Effector CD4-positive, alpha-beta T cell (primary cell): ENCODE measurements around the gene LEMD3.
A peak's percentile ranks its signal among the peaks of the same experiment; 100 is the strongest.

Experiments used
- DNase-seq: peaks from one replicate; pipeline ENCODE4 v3.0.0-alpha.2; 2020

Gene LEMD3

GRCh38 chr12:65170209-65170881 lies 962 bp downstream of the LEMD3 start:
- DNase-seq: peak; percentile 68

DNA sequence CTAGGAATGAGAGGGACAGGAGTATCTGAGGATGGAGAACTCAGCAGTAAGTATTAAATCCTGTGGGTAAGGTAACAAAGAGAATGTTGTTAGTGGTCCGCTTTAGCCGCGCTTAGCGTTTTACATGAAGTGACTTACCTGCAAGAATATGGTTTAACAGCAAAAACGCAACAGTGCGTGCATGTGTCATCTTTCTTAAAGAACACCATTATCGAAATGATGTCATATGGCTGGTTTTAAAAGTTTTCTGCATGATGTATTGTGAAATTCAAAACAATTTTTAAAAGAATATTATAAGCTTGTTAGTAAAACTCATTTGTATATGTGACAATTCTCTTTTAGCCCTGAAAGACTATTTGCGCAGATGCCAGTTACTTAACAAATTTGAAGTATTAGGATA lies 1.7 kb downstream of the LEMD3 start:
- DNase-seq: no peak

DNA sequence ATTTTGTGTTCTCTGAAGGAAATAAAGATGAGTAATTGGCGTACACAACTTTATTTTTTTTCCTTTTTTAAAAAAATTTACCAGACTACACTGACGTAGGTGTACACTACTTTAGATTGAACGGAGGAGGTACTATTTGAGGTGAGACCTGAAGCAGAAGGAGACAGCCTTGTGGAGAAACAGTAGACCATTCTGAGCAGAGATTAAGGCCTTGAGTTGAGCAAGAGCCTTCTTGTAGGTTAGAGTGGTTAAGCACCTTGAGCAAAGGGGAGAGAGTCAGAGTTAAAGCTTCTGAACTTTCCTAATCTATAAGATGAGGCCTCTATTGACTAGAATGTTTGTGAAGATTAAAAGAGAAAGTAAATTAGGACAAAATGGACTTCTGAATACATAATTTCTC lies 2.5 kb downstream of the LEMD3 start:
- no peak for DNase-seq

DNA sequence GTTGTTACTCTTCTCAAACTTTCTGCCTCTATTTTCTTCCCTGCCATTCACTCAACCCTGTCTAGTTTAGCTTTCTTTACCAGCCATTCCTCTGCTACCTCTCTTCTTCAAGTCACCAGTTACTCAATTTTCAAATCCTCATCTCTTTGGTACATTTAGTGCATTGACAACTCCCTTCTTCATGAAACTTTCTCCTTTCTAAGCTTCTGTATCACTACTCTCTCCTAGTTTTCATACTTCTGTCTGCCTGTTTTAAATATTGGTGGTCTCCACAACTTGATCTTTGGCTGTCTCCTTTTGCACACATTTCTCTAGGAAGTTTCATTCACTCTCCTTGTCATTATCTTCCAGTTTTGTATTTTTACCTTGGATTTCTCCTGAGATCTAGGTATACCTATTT lies 6.0 kb downstream of the LEMD3 start:
- DNase-seq: no peak

DNA sequence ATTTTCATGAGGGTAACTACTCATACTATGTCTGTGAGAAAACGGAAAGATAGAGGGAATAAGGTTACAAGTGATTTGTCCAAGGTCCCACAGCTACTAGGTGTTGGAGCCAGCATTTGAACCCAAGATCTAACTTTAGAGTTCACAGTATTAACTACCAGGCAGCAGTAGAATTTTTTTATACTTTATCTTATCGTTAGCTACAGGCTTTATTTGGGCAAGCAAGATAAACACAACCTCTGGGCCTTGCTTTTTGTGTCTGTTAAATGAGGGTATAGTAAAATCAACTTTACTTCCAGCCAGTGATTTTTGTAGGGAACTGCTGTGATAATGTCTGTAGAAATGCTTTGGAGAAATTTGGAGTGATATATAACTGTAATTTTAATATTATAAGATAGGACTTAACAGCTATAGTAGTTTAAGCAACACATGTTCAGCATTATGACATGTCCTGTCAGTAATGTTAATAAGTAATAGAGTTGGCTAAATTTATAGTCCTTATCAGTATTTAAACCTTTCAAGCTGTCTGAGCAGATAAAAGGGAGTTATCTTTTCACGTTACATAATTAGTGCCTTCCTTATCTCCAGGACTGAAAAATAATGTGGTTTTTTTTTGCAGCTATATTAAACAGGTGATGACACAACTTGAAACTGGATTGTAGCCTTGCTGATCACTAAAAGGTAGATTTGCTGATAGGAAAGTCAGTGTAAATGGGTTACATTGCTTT lies 12.8 kb downstream of the LEMD3 start:
- no peak for DNase-seq

DNA sequence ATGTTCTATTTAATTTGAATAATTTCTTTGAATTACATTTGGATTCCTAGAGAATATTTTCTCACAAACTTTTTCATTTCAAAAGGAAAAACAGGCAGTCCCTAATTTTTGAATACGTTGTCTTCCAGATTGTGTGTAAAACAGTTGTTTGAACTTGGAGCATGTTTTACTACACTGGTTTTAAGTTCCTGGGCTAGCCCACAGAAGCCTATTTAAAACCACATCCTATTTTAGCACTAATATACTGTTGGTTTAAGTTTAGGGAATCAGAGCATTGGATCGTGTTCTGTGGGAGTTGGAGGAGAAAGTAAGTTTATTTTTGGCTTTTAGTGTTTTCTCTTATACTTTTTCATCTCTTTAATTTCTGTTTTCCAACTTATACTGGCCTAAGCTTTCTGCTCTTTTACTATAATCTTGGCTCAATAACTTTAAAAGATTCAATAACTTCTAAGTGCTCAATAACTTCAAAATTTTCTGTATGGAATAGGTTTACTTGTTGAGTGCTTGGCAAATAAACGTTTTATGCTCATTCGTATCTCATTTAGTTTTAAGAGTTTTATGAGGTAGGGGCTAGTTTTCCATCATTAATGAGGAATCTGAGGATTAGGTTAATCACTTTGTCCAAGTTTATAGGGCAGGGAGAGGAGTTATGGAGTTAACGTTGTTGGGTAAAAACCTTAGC lies 14.9 kb downstream of the LEMD3 start:
- no peak for DNase-seq

DNA sequence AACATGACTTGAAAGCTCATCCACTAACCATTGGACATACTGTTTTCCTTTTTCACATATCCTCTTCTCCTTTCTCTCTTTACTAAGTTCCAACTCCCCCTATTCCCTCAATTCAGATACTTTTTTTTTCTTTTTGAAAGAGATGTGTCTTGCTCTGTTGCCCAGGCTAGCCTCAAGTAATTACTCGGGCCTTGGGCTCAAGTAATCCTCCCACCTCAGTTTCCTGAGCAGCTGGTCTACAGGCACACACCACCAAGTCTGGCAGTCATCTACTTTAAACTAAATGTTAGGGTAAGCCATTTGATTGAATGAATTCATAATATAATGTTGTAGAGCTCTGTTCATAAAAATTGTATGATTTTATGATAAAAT lies 15.5 kb downstream of the LEMD3 start:
- no peak for DNase-seq

- DNase-seq: no peak
Measured at GRCh38 chr12:65187665-65188064, 18.3 kb downstream of the LEMD3 start.

GRCh38 chr12:65188179-65188701 lies 18.9 kb downstream of the LEMD3 start:
- no peak for DNase-seq

- no peak for DNase-seq
Measured at GRCh38 chr12:65189028-65189718, 19.8 kb downstream of the LEMD3 start.

DNA sequence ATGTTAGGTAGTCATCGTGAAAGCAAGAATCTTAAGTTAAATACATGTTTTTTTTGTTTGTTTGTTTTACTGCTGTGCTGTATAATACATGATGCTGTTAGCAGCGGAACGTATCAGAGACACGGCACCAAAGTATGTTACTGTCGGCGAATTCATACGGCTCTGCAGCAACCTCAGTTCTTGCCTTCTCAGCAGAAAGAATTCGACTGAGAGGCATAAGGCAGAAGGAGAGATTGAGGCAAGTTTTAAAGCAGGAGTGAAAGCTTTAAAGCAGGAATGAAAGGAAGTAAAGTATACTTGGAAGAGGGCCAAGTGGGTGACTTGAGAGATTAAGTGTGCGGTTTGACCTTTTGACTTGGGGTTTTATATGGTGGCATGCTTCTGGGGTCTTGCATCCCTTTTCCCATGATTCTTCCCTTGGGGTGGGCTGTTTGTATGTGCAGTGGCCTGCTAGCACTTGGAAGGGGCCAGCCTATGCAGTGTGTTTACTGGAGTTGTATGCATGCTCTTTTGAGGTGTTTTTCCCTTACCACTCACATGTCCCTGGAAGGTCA lies 23.7 kb downstream of the LEMD3 start:
- DNase-seq: no peak

DNA sequence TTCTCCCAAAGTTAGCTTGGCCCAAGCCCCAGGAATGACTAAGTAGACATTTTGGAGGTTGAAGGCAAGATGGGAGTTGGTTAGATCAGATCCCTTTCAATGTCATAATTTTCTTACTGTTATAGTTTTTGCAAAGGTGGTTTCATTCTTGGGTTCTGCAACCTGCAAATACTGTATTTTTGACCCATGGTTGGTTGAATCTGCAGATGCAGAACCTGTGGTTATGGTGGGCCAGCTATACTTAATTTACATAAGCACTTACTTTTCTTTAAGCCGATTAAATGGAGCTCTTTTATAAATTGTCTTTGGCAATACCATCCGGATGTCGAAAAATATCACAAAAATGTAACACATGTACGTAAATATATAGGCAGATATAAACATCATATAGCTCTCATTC lies 25.6 kb downstream of the LEMD3 start:
- no peak for DNase-seq

GRCh38 chr12:65195387-65196055 lies 26.1 kb downstream of the LEMD3 start:
- no peak for DNase-seq

- DNase-seq: no peak
Measured at GRCh38 chr12:65196762-65197567, 27.6 kb downstream of the LEMD3 start.

GRCh38 chr12:65199604-65200003 lies 30.2 kb downstream of the LEMD3 start:
- no peak for DNase-seq

GRCh38 chr12:65200007-65200665 lies 30.8 kb downstream of the LEMD3 start:
- no peak for DNase-seq

- no peak for DNase-seq
Measured at GRCh38 chr12:65203376-65203775, 34.0 kb downstream of the LEMD3 start.

DNA sequence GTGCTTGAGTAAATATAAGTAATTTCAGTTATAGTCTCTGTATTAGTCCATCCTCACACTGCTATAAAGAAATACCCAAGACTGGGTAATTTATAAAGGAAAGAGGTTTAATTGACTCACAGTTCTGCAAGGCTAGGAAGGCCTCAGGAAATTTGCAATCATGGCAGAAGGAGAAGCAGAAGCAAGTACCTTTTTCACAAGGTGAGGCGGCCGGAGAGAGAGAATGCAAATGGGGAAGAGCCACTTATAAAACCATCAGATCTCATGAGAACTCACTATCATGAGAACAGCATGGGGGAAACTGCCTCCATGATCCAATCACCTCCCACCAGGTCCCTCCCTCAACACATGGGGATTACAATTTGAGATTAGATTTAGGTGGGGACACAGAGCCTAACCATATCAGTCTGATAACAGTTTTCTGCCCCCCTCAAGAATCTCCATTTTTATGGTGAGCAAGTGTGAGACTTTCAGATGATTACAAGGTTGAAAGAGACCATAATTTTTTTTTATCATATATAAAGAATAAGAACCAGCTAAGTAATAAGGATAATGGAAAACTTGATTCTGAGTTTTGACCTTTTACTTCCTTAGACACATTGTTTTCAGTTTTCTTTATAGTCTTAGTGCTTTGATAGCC lies 35.6 kb downstream of the LEMD3 start:
- DNase-seq: no peak

DNA sequence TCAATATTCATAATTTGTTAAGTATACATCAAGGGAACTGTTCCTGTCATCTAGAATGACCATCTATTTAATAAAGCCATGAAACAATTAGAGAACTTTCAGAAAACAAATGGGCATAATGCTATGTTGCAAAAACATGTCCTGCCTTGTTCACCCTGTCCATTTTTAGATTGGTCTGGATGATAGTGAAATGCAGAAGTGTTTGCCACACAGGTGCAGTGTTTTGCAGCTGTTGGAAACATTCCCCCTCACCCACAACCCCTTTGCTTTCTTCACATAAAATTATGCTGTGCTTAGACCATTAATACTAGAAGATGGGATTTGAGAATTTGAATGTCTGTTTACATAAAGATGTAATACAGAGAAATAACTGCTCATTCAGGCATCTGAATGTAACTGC lies 36.5 kb downstream of the LEMD3 start:
- DNase-seq: no peak

DNA sequence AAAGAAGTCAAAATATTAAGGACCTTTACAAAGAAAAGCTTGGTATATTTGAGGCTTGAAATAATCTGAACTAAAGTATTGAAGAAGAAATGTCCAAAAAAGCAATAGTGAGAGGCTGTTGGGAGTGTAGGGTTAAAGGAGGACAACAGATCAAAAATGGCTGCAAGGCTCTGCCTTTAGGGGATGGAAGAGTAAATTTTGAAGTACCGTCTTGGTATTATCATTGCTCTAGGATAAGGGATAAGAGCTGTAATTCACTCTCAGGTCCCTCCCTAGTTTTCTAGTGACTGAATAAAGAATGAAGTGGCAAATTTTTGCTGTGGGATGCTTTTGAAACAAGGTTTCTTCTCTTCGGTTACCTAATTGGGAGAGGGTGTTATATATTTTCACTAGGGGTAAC lies 38.7 kb downstream of the LEMD3 start:
- no peak for DNase-seq
